Stomach (tissue), 9 donors: ENCODE results near the gene SEMA3F. TPM values are rescaled to one million over a fixed set of nuclear protein-coding genes. Genes with fewer than 3 reads are reported as not detected.

ENCODE experiments used
- DNase-seq, 2 donors: peaks; one replicate each; pipeline versions ENCODE4 v3.0.0 to v3.0.0-alpha.2; 2013 to 2019
- H3K27ac ChIP-seq, 5 donors: fragments of 200-600 bp in 4 of 5; sonication (generic) in 4 of 5; one replicate each; pipeline ENCODE4 v1.5.1; 2013 to 2019; ENCODE audit warnings: mild to moderate bottlenecking in 1 of 5, moderate library complexity in 1 of 5
- H3K27me3 ChIP-seq, 3 donors: fragments of 200-600 bp; sonication (generic); one replicate each; pipeline ENCODE4 v1.5.1; 2017 to 2019; ENCODE audit warnings: mixed run types in 1 of 3
- H3K36me3 ChIP-seq, 4 donors: fragments of 200-600 bp; sonication (generic); 1 replicate in 3 of 4; 2 replicates in 1 of 4; pipeline ENCODE4 v1.5.1; 2016 to 2019
- H3K4me1 ChIP-seq, 4 donors: fragments of 200-600 bp; sonication (generic); one replicate each; pipeline ENCODE4 v1.5.1; 2016 to 2019
- H3K4me3 ChIP-seq, 4 donors: fragments of 200-600 bp; sonication (generic) in 3 of 4; one replicate each; pipeline ENCODE4 v1.5.1; 2016 to 2019; ENCODE audit warnings: mild to moderate bottlenecking in 1 of 4
- H3K9me3 ChIP-seq, 4 donors: fragments of 200-600 bp; sonication (generic); one replicate each; pipeline ENCODE4 v1.5.1; 2016 to 2019
- CTCF ChIP-seq, 7 experiments: fragments of 450-650 bp in 4 of 7; fragments of 200-600 bp in 3 of 7; sonication (generic) in 3 of 7; IDR thresholded peaks; one replicate each; pipeline ENCODE4 v1.5.1; 2016 to 2019; ENCODE audit warnings: antibody characterized with exemption in 7 of 7, control low read depth in 2 of 7, mild to moderate bottlenecking in 1 of 7
- EP300 ChIP-seq: sonication (generic); formaldehyde crosslinking; IDR thresholded peaks from one replicate; pipeline ENCODE4 v1.6.1; 2017; ENCODE audit warnings: antibody characterized with exemption
- POLR2A ChIP-seq, 4 donors: fragments of 450-650 bp; IDR thresholded peaks; one replicate each; pipeline ENCODE4 v1.6.1; 2016; ENCODE audit warnings: antibody characterized with exemption in 4 of 4, control low read depth in 2 of 4, mild to moderate bottlenecking in 1 of 4, moderate library complexity in 1 of 4
- POLR2AphosphoS5 ChIP-seq, 3 donors: sonication (generic); formaldehyde crosslinking; IDR thresholded peaks; one replicate each; pipeline ENCODE4 v1.6.1; 2016; ENCODE audit warnings: antibody characterized with exemption in 3 of 3
- WGBS, 5 donors: extraction: QIAGEN DNeasy Blood & Tissue Kit in 3 of 5; methylation state at CpG; one replicate each; pipeline versions ENCODE4 v1.1.5 to v1.1.7; 2013 to 2018; 5-methylcytosine and 5-hydroxymethylcytosine counted together
- intact Hi-C: fragments of 100-400 bp; cut with DNase I; formaldehyde crosslinking; loops from one replicate; pipeline ENCODE4 v1.15.1; 2023; ENCODE audit warnings: low total_unique reads
- polyA plus RNA-seq, 3 donors: library from polyadenylated mRNA; stranded (reverse); fragments of 200-250 nt; gene quantifications; one replicate each; pipeline ENCODE4 v1.2.3, GENCODE V29; 2013
- total RNA-seq, 5 donors: library from RNA; depleted of rRNA; stranded (reverse); fragments of >200 nt; gene quantifications; one replicate each; pipeline versions ENCODE4 v1.1.0 to v1.2.3, GENCODE V29; 2014 to 2016
- donor health status: healthy with polysubstance abuse.
- donor health status: Bipolar disorder and iron deficiency.
- donor health status: healthy.

SEMA3F gene
- total and polyA plus RNA-seq, 8 donors: 8.9 to 34.5 (median 22.9) TPM

GRCh38 chr3:50211930-50212329 lies 56.8 kb downstream of the SEMA3F start:
- intact Hi-C loops: no loop called here
- no peak for TF ChIP-seq EP300
- no peak for TF ChIP-seq CTCF (IDR thresholded peaks at IDR 0.05)
- TF ChIP-seq POLR2A (IDR thresholded peaks at IDR 0.05): no peak
- no peak for TF ChIP-seq POLR2AphosphoS5 (IDR thresholded peaks at IDR 0.05)
- no peak for DNase-seq
- no peaks in the 10 kb centered on the region for H3K9me3 ChIP-seq
- peaks cover 0 to under 1% (median 0%) of the 10 kb centered on the region in 3 donors for H3K27me3 ChIP-seq
- no peak overlapping the region for H3K4me3 ChIP-seq
- H3K4me1 ChIP-seq: peaks cover 0 to 5% (median 0%) of the 10 kb centered on the region in 4 donors
- no peak overlapping the region for H3K27ac ChIP-seq
- H3K36me3 ChIP-seq: no peaks in the 10 kb centered on the region
- 75 to 96% (median 85%) methylated on average over 2 of the region's 2 CpGs; no CpG with 5 or more reads in 1 of the 5 donors for WGBS, 5 donors

GRCh38 chr3:50212502-50212901 lies 57.4 kb downstream of the SEMA3F start:
- H3K27ac ChIP-seq: peak overlapping the region in 1 of 5 donors; percentile 35

GRCh38 chr3:50212971-50213370 lies 57.8 kb downstream of the SEMA3F start:
- H3K27ac ChIP-seq: peak overlapping the region in 1 of 5 donors; percentile 35
- 71 to 100% (median 79%) methylated on average over 1 to 3 of the region's 3 CpGs for WGBS, 5 donors
- no peak for DNase-seq
- no peaks in the 10 kb centered on the region for H3K9me3 ChIP-seq
- no peaks in the 10 kb centered on the region for H3K27me3 ChIP-seq
- TF ChIP-seq EP300 (no peak), POLR2A (IDR thresholded peaks at IDR 0.05) (no peak), POLR2AphosphoS5 (IDR thresholded peaks at IDR 0.05) (no peak), CTCF (IDR thresholded peaks at IDR 0.05) (no peak)
- no peak overlapping the region for H3K4me3 ChIP-seq
- H3K4me1 ChIP-seq: peaks cover 0 to 5% (median 0%) of the 10 kb centered on the region in 4 donors
- H3K36me3 ChIP-seq: no peaks in the 10 kb centered on the region
- intact Hi-C loops: no loop called here

More at GRCh38 chr3:50212502-50212901, 57.4 kb downstream of the SEMA3F start:
- 77 to 92% (median 86%) methylated on average over 4 of the region's 4 CpGs for WGBS, 5 donors
- H3K36me3 ChIP-seq: no peaks in the 10 kb centered on the region
- H3K4me3 ChIP-seq: no peak overlapping the region
- H3K27me3 ChIP-seq: no peaks in the 10 kb centered on the region
- DNase-seq: no peak
- TF ChIP-seq POLR2AphosphoS5 (IDR thresholded peaks at IDR 0.05): no peak
- no peak for TF ChIP-seq CTCF (IDR thresholded peaks at IDR 0.05)
- TF ChIP-seq POLR2A (IDR thresholded peaks at IDR 0.05): no peak
- TF ChIP-seq EP300: no peak
- intact Hi-C loops: no loop called here
- peaks cover 0 to 5% (median 0%) of the 10 kb centered on the region in 4 donors for H3K4me1 ChIP-seq
- no peaks in the 10 kb centered on the region for H3K9me3 ChIP-seq

GRCh38 chr3:50213373-50213772 lies 58.2 kb downstream of the SEMA3F start:
- H3K9me3 ChIP-seq: no peaks in the 10 kb centered on the region
- TF ChIP-seq POLR2A (IDR thresholded peaks at IDR 0.05): no peak
- no peak for TF ChIP-seq CTCF (IDR thresholded peaks at IDR 0.05)
- TF ChIP-seq EP300: no peak
- no peak for TF ChIP-seq POLR2AphosphoS5 (IDR thresholded peaks at IDR 0.05)

More at GRCh38 chr3:50213373-50213772, 58.2 kb downstream of the SEMA3F start:
- intact Hi-C loops: no loop called here
- Histone ChIP-seq H3K36me3 (no peaks in the 10 kb centered on the region), H3K27ac (peak overlapping the region in 1 of 5 donors; percentile 35), H3K4me3 (no peak overlapping the region), H3K27me3 (no peaks in the 10 kb centered on the region), H3K4me1 (peaks cover 0 to 5% (median 0%) of the 10 kb centered on the region in 4 donors)
- 22 to 54% (median 48%) methylated on average over 1 to 12 of the region's 12 CpGs for WGBS, 5 donors
- DNase-seq: peak; percentile 44 to 66
